CD8-positive, alpha-beta memory T cell (primary cell): ENCODE results near the gene RABL2A. TPM values are rescaled to one million over a fixed set of nuclear protein-coding genes. Genes with fewer than 3 reads are reported as not detected.
"Not testable (repeated sequence)": the region's sequence is repeated elsewhere in the genome, so short reads cannot be mapped to it uniquely, and the experiment has no call there.

Experiments used
- CTCF ChIA-PET: fragments of 350-600 bp; sonication (Branson Sonifier 250); formaldehyde crosslinking; loops from one replicate; lab custom pipeline; 2021; ENCODE audit warnings: antibody characterized with exemption; lab: Charles Lee
- POLR2A ChIA-PET: fragments of 350-600 bp; sonication (Branson Sonifier 250); formaldehyde crosslinking; loops from one replicate; lab custom pipeline; 2021; ENCODE audit warnings: antibody characterized with exemption; lab: Charles Lee
- DNase-seq, 5 donors: peaks; one replicate each; pipeline versions ENCODE4 v3.0.0 to v3.0.0-alpha.2; 2020 to 2022; ENCODE audit warnings: mixed read lengths in 1 of 5
- H3K27ac ChIP-seq: one replicate; pipeline ENCODE4 v1.7.0; 2013; ENCODE audit warnings: low read depth, mild to moderate bottlenecking, low read length, moderate library complexity
- H3K27me3 ChIP-seq: 2 replicates; pipeline ENCODE4 v1.7.0; 2013; ENCODE audit warnings: low read length, mild to moderate bottlenecking; ENCODE audit not compliant: insufficient read depth, poor library complexity, severe bottlenecking
- H3K36me3 ChIP-seq: 2 replicates; pipeline ENCODE4 v1.7.0; 2013; ENCODE audit warnings: mild to moderate bottlenecking, low read length, moderate library complexity; ENCODE audit not compliant: insufficient read depth
- H3K4me1 ChIP-seq: 2 replicates; pipeline ENCODE4 v1.7.0; 2013; ENCODE audit warnings: mild to moderate bottlenecking, low read length, moderate library complexity; ENCODE audit not compliant: insufficient read depth
- H3K4me3 ChIP-seq: 2 replicates; pipeline ENCODE4 v1.7.0; 2013; ENCODE audit warnings: mild to moderate bottlenecking, low read length
- H3K9me3 ChIP-seq: 2 replicates; pipeline ENCODE4 v1.7.0; 2013; ENCODE audit warnings: mild to moderate bottlenecking, low read length
- H3K27ac Mint-ChIP-seq, 8 donors: one replicate each; pipeline ENCODE4 v1.8.0; 2020 to 2021; ENCODE audit warnings: mixed read lengths in 8 of 8, mild to moderate bottlenecking in 6 of 8, inconsistent platforms in 3 of 8, moderate library complexity in 3 of 8
- H3K27me3 Mint-ChIP-seq, 2 donors: one replicate each; pipeline ENCODE4 v1.8.0; 2020 to 2021; ENCODE audit warnings: mixed read lengths in 2 of 2, mild to moderate bottlenecking in 1 of 2, moderate library complexity in 1 of 2
- H3K36me3 Mint-ChIP-seq, 3 donors: one replicate each; pipeline ENCODE4 v1.8.0; 2020 to 2021; ENCODE audit warnings: mixed read lengths in 3 of 3, inconsistent platforms in 1 of 3, mild to moderate bottlenecking in 1 of 3
- H3K4me1 Mint-ChIP-seq, 3 donors: one replicate each; pipeline ENCODE4 v1.8.0; 2020 to 2021; ENCODE audit warnings: mixed read lengths in 3 of 3, inconsistent platforms in 1 of 3, mild to moderate bottlenecking in 1 of 3
- H3K4me3 Mint-ChIP-seq, 7 donors: one replicate each; pipeline ENCODE4 v1.8.0; 2020 to 2021; ENCODE audit warnings: mixed read lengths in 7 of 7, mild to moderate bottlenecking in 6 of 7, moderate library complexity in 4 of 7, inconsistent platforms in 2 of 7
- H3K9me3 Mint-ChIP-seq, 5 donors: one replicate each; pipeline ENCODE4 v1.8.0; 2020 to 2022; ENCODE audit warnings: mixed read lengths in 5 of 5, mild to moderate bottlenecking in 3 of 5, moderate library complexity in 2 of 5, inconsistent platforms in 1 of 5
- polyA plus RNA-seq: library from polyadenylated mRNA; unstranded; fragments of 300-500 nt; fragmentation: Illumina TruSeq; gene quantifications from one replicate; pipeline ENCODE4 v1.2.3, GENCODE V29; 2021
- total RNA-seq, 2 experiments: library from RNA; stranded (reverse); gene quantifications; one replicate each; pipeline ENCODE4 v1.2.3, GENCODE V29; 2021

RABL2A gene
- total and polyA plus RNA-seq, 3 experiments from 2014 or later: 13.6 to 15.9 (median 14.7) TPM

GRCh38 chr2:113676623-113677266 lies 49.7 kb downstream of the RABL2A start:
- Mint-ChIP-seq H3K4me1 (peaks cover 9 to 10% (median 10%) of the 10 kb centered on the region in 3 donors), H3K27ac (no peak overlapping the region), H3K36me3 (peaks cover 0 to 3% (median 0%) of the 10 kb centered on the region in 3 donors), H3K9me3 (no peaks in the 10 kb centered on the region), H3K4me3 (no peak overlapping the region), H3K27me3 (peaks cover 0 to 5% of the 10 kb centered on the region in 2 donors)
- POLR2A ChIA-PET: no interaction called here
- H3K27ac ChIP-seq: no peak overlapping the region
- no peaks in the 10 kb centered on the region for H3K9me3 ChIP-seq
- no peaks in the 10 kb centered on the region for H3K27me3 ChIP-seq
- H3K4me1 ChIP-seq: no peaks in the 10 kb centered on the region
- H3K4me3 ChIP-seq: no peak overlapping the region
- no peak for DNase-seq
- CTCF ChIA-PET: no interaction called here
- no peaks in the 10 kb centered on the region for H3K36me3 ChIP-seq

GRCh38 chr2:113677330-113677729 lies 50.3 kb downstream of the RABL2A start:
- POLR2A ChIA-PET: no interaction called here
- CTCF ChIA-PET: no interaction called here

GRCh38 chr2:113679457-113679856 lies 52.4 kb downstream of the RABL2A start:
- ChIA-PET CTCF (interaction anchor here (0.8 kb wide), 1 partner anchor 21 kb away, joined by 3 read pairs; no protein-coding TSS in a partner anchor), POLR2A (interaction anchor here (0.7 kb wide), 1 partner anchor 16 kb away, joined by 3 read pairs; no protein-coding TSS in a partner anchor)
- DNase-seq: peak in 2 of 5 donors; percentile 6 to 31
- Histone ChIP-seq H3K27me3 (no peaks in the 10 kb centered on the region), H3K36me3 (no peaks in the 10 kb centered on the region), H3K9me3 (no peaks in the 10 kb centered on the region), H3K27ac (no peak overlapping the region), H3K4me3 (no peak overlapping the region), H3K4me1 (no peaks in the 10 kb centered on the region)
- no peak overlapping the region for H3K4me3 Mint-ChIP-seq
- H3K27me3 Mint-ChIP-seq: peaks cover 0 to 5% of the 10 kb centered on the region in 2 donors
- peak overlapping the region in 1 of 8 donors; percentile 25 for H3K27ac Mint-ChIP-seq
- H3K9me3 Mint-ChIP-seq: no peaks in the 10 kb centered on the region
- peaks cover 9 to 10% (median 10%) of the 10 kb centered on the region in 3 donors for H3K4me1 Mint-ChIP-seq
- peaks cover 0 to 5% (median 0%) of the 10 kb centered on the region in 3 donors for H3K36me3 Mint-ChIP-seq

More at GRCh38 chr2:113677330-113677729, 50.3 kb downstream of the RABL2A start:
- H3K4me1 ChIP-seq: no peaks in the 10 kb centered on the region
- no peaks in the 10 kb centered on the region for H3K9me3 Mint-ChIP-seq
- peaks cover 0 to 5% of the 10 kb centered on the region in 2 donors for H3K27me3 Mint-ChIP-seq
- H3K36me3 Mint-ChIP-seq: peaks cover 0 to 8% (median 0%) of the 10 kb centered on the region in 3 donors
- DNase-seq: no peak
- no peak overlapping the region for H3K27ac Mint-ChIP-seq
- no peaks in the 10 kb centered on the region for H3K36me3 ChIP-seq
- H3K27me3 ChIP-seq: no peaks in the 10 kb centered on the region
- H3K4me1 Mint-ChIP-seq: peaks cover 9 to 10% (median 10%) of the 10 kb centered on the region in 3 donors
- no peaks in the 10 kb centered on the region for H3K9me3 ChIP-seq
- H3K27ac ChIP-seq: no peak overlapping the region
- no peak overlapping the region for H3K4me3 Mint-ChIP-seq
- no peak overlapping the region for H3K4me3 ChIP-seq

GRCh38 chr2:113685471-113685870 lies 58.4 kb downstream of the RABL2A start:
- Mint-ChIP-seq H3K4me3 (no peak overlapping the region), H3K9me3 (no peaks in the 10 kb centered on the region), H3K36me3 (peaks cover 0 to 5% (median 0%) of the 10 kb centered on the region in 3 donors), H3K27me3 (no peaks in the 10 kb centered on the region), H3K4me1 (peaks cover 0 to under 1% (median 0%) of the 10 kb centered on the region in 3 donors), H3K27ac (no peak overlapping the region)
- Histone ChIP-seq H3K9me3 (no peaks in the 10 kb centered on the region), H3K27ac (no peak overlapping the region), H3K36me3 (no peaks in the 10 kb centered on the region), H3K27me3 (no peaks in the 10 kb centered on the region), H3K4me3 (no peak overlapping the region), H3K4me1 (no peaks in the 10 kb centered on the region)
- ChIA-PET CTCF (no interaction called here), POLR2A (no interaction called here)
- no peak for DNase-seq

- H3K4me3 Mint-ChIP-seq: no peak overlapping the region
- no peaks in the 10 kb centered on the region for H3K9me3 ChIP-seq
- DNase-seq: no peak
- H3K9me3 Mint-ChIP-seq: no peaks in the 10 kb centered on the region
- H3K4me1 Mint-ChIP-seq: peaks cover 0 to 6% (median 0%) of the 10 kb centered on the region in 3 donors
- no peak overlapping the region for H3K27ac Mint-ChIP-seq
- no peak overlapping the region for H3K4me3 ChIP-seq
- no peaks in the 10 kb centered on the region for H3K36me3 ChIP-seq
- POLR2A ChIA-PET: no interaction called here
- H3K27me3 ChIP-seq: no peaks in the 10 kb centered on the region
- H3K36me3 Mint-ChIP-seq: peaks cover 0 to 5% (median 0%) of the 10 kb centered on the region in 3 donors
- no peaks in the 10 kb centered on the region for H3K27me3 Mint-ChIP-seq
- no peaks in the 10 kb centered on the region for H3K4me1 ChIP-seq
- CTCF ChIA-PET: interaction anchor here (1.5 kb wide), 1 partner anchor 13 kb away, joined by 6 read pairs; no protein-coding TSS in a partner anchor
- H3K27ac ChIP-seq: no peak overlapping the region
These were observed 59.5 kb downstream of the RABL2A start for GRCh38 chr2:113686537-113686936.

GRCh38 chr2:113690871-113691270 lies 63.8 kb downstream of the RABL2A start:
- H3K4me1 Mint-ChIP-seq: peaks cover 22 to 36% (median 22%) of the 10 kb centered on the region in 3 donors
- H3K27me3 Mint-ChIP-seq, CTCF ChIA-PET, H3K36me3 ChIP-seq, POLR2A ChIA-PET, H3K36me3 Mint-ChIP-seq, H3K4me3 Mint-ChIP-seq, H3K27me3 ChIP-seq, H3K9me3 Mint-ChIP-seq, H3K9me3 ChIP-seq, H3K27ac ChIP-seq, H3K4me3 ChIP-seq, DNase-seq: not testable (repeated sequence)
- H3K4me1 ChIP-seq: peaks cover 22% of the 10 kb centered on the region
- H3K27ac Mint-ChIP-seq: peak overlapping the region in 1 of 8 donors; percentile 73

Other genes with a start within 250 kb of the RABL2A start
- gene ZNG1B, start 189.6 kb upstream of the RABL2A start, total RNA-seq: 10 to 100 TPM; 34.6 to 40.5 TPM
- gene ZNG1B, start 189.6 kb upstream of the RABL2A start, polyA plus RNA-seq: 28.8 TPM
- gene FOXD4L1, start 128.6 kb upstream of the RABL2A start, total RNA-seq: under 1 TPM; 0.15 to 0.18 TPM
- gene FOXD4L1, start 128.6 kb upstream of the RABL2A start, polyA plus RNA-seq: not detected
- gene SLC35F5, start 129.4 kb downstream of the RABL2A start, total RNA-seq: 10 to 100 TPM; 28.8 to 30.8 TPM
- gene SLC35F5, start 129.4 kb downstream of the RABL2A start, polyA plus RNA-seq: 5.3 TPM